ENCODE data around the gene PACSIN1.

PACSIN1 gene

GRCh38 chr6:34547701-34548644 lies 82.1 kb downstream of the PACSIN1 start:
- no peak for DNase-seq

- no peak for DNase-seq
Measured at GRCh38 chr6:34549026-34549803, 83.3 kb downstream of the PACSIN1 start.

- no peak for DNase-seq
Measured at GRCh38 chr6:34549804-34550202, 83.9 kb downstream of the PACSIN1 start.

GRCh38 chr6:34551720-34552119 lies 85.8 kb downstream of the PACSIN1 start:
- no peak for DNase-seq

- DNase-seq, result no peak
Measured at GRCh38 chr6:34552620-34553019, 86.7 kb downstream of the PACSIN1 start.

GRCh38 chr6:34553146-34553545 lies 87.3 kb downstream of the PACSIN1 start:
- no peak for DNase-seq

GRCh38 chr6:34553750-34554149 lies 87.9 kb downstream of the PACSIN1 start:
- no peak for DNase-seq

- no peak for DNase-seq
Measured at GRCh38 chr6:34554291-34555006, 88.6 kb downstream of the PACSIN1 start.

GRCh38 chr6:34555007-34555322 lies 89.1 kb downstream of the PACSIN1 start:
- DNase-seq, result no peak

GRCh38 chr6:34555328-34555727 lies 89.5 kb downstream of the PACSIN1 start:
- no peak for DNase-seq

- no peak for DNase-seq
Measured at GRCh38 chr6:34556031-34556471, 90.2 kb downstream of the PACSIN1 start, which contains the start of gene SPDEF. TSS of gene SPDEF (minus strand) at chr6:34556329. CDS start at chr6:34544455, 11,874 bp downstream.

GRCh38 chr6:34556493-34556892 lies 90.6 kb downstream of the PACSIN1 start:
- DNase-seq, result no peak

- DNase-seq, result no peak
Measured at GRCh38 chr6:34557228-34557627, 91.4 kb downstream of the PACSIN1 start.

GRCh38 chr6:34558172-34558714 lies 92.4 kb downstream of the PACSIN1 start:
- no peak for DNase-seq

- DNase-seq, result no peak
Measured at GRCh38 chr6:34559651-34560365, 93.9 kb downstream of the PACSIN1 start.

GRCh38 chr6:34560366-34561226 lies 94.7 kb downstream of the PACSIN1 start:
- DNase-seq, result no peak

- no peak for DNase-seq
Measured at GRCh38 chr6:34561227-34561530, 95.3 kb downstream of the PACSIN1 start.

- DNase-seq, result no peak
Measured at GRCh38 chr6:34562350-34562749, 96.5 kb downstream of the PACSIN1 start.

- DNase-seq, result no peak
Measured at GRCh38 chr6:34562861-34563512, 97.1 kb downstream of the PACSIN1 start.

GRCh38 chr6:34563513-34563870 lies 97.6 kb downstream of the PACSIN1 start:
- no peak for DNase-seq

GRCh38 chr6:34564181-34564580 lies 98.3 kb downstream of the PACSIN1 start:
- no peak for DNase-seq
